ENCODE measurements around the gene INSC.
A peak's percentile ranks its signal among the peaks of the same experiment; 100 is the strongest.

INSC gene

DNA sequence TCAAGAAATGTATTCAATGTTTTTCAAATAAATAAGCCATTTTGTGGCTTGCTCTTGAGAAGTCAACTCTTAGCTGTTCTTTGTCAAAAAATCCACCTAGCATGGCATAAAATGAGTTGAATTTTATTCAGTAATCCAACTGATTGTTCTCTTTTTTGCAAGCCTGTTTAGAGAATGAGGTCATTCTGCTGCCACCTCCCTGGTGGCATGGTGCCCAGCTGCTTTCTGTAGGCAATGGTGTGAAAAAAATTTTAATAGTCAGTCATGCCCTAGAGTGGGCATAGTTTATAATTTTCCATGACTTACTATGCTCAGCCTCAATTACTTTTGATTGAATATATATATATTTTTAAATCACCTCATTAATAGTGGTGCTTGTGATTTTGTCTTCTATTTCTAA is 177.2 kb downstream of the INSC start:
- peak; percentile 47 for DNase-seq (ENCODE audit: low spot score)

DNA sequence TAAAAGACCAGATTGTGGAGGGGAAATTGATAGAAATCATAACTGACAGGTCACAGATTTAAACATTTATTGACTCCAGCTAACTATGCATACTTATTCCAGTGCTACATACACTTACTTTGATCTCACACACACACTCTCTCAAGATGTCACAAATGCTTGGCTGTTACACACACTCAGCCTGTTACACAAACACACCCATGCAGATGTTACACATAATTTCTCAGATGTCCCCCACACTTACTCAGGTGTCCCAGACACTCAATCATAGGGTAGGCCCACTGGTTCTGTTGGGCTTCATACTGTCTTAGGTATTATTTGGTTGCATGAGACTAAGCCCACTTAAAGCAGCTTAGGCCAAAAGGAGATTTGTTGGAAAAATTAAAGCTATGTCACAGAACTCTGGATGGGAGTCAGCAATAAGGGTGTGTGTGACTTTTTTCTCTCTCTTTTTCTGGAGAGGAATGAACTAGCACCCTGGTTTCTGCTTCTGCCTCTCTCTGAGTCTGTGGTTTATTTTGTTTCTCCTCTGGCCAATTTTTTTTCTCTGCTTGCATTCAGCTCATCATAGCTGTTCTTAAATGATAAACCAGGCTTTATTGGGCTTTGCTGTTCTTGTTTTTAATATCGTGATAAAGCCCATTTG is 179.4 kb downstream of the INSC start:
- DNase-seq (ENCODE audit: low spot score): no peak

DNA sequence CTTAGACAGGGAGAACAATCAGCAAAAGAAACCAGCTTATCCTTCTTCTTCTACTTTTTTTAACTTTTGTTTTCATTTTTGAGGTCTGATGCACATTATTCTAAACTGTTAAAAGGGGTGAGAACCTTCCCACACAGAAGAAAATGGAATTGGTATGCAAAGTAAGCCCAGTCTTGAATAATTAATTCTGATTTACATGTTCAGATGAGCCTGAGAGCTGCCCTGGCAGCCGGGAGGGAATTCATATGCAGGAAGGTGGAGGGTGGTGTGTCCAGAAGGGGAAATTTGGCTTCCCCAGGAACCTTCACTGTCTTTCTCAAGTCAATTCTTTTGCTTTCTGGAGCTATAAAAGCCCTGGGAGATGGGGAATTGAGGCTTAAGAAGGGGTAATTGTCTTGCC is 181.0 kb downstream of the INSC start:
- no peak for DNase-seq (ENCODE audit: low spot score)

Measured in Ammon's horn (tissue), 1 donor.